NCI-H82 treated with DMSO at 0.1 percent for 48 hours (cell line): ENCODE data around the gene PAIP2.
"Not testable (repeated sequence)": the region's sequence is repeated elsewhere in the genome, so short reads cannot be mapped to it uniquely, and the experiment has no call there.

Experiments
- DNase-seq: peaks from one replicate; lab custom pipeline; 2025; ENCODE audit not compliant: unreplicated experiment; lab: John Stamatoyannopoulos, UW

The PAIP2 gene, protein sequence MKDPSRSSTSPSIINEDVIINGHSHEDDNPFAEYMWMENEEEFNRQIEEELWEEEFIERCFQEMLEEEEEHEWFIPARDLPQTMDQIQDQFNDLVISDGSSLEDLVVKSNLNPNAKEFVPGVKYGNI

DNA sequence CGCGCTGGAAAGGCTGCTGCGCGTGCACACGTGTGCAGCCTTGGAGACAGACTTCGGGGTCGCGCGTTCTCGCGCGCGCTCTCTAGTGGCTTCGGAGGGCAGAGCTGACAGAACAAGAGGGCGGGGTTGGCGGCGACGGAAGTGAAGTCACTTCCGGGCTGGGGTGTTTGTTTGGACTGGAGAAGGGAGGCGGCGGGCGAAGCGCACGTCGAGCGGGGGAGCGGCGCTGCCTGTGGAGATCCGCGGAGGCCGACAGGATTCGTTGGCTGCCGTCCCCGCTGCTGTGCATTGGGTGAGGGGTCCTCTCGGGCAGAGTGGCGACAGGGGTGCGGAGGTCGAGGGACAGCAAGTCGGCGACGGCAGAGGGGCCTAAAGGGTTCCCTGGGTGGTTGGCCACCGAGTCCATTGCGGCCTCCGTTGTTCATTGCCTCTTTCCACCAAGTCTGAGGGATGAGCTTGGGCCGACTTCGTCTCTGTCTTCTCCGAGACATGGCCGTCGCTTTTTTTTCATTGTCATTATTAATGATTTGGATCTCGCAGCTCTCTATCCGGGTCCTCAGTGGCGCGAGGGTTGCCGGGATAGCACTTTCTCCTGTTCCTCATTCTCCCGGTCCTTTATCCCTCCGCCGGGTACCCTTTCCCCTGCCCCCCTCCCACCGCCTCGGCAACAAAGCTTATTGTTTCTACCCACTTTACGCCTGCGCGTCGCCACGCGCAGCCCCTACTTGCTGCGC is at the start of gene PAIP2:
Gene PAIP2 (plus strand): TSS at position 166 of the 734 bp plus-strand sequence. CDS start 21,931 bp downstream, outside the sequence.
- DNase-seq = peak; percentile 86

DNA sequence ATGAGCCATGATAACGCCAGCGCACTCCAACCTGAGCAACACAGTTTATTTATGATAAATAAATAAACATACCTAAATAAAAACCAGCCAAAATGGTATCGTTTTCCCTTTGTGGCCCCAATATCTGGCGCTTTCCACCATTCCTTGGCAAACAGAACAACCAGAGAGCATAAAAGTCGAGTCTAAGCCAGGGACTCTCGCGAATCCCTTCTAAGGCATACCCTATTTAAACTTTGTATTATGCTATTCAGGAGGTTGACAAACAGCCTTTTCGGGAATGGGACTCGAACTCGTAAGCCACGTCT is 48.5 kb upstream of the PAIP2 start:
- DNase-seq = no peak

DNA sequence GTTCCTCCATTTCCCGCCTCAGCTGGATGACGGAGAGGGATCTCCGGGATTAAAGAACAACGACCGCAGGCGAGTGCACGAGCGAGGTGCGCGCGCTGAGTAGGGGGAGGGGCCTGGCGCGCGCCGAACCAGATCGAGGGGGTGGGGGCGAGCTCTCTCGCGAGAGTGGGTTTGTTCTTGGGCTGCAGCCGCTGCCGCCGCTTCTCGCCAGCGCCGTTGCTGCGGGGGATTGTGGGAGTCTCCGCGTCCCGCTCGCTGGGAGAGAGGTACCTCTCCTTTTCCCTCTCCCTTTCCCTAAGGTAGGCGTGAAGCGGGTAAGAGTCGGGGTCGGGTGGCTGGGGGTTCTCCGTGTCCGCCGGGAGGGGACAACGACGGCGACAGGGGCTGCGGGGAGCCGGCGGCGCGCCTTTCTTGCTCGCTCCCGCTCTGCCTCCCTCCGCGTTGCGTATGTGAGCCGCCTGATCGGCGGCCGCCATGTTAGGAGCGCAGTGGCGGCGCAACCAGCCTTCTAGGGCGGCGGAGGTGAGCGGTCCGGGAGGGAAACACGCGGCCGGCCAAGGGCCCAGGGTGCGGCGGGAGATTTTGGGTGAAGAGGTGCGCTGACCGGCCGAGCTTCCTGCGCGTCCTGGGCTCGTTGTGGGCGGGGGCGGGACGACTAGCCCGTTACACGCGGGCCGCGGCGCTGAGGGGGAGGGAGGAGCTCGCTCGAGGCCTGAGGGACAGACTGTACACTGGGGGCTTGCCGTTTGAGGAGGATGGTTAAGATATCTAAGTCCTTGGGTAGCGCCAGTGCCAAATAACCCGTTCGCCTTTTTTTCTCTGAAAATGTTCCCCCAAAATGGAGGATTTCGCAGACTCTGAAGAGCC is 47.9 kb upstream of the PAIP2 start, which contains the start of gene MATR3:
Gene MATR3 (plus strand): TSS at position 234 of the 867 bp plus-strand sequence. CDS start 13,676 bp downstream, outside the sequence.
- DNase-seq = peak; percentile 87

DNA sequence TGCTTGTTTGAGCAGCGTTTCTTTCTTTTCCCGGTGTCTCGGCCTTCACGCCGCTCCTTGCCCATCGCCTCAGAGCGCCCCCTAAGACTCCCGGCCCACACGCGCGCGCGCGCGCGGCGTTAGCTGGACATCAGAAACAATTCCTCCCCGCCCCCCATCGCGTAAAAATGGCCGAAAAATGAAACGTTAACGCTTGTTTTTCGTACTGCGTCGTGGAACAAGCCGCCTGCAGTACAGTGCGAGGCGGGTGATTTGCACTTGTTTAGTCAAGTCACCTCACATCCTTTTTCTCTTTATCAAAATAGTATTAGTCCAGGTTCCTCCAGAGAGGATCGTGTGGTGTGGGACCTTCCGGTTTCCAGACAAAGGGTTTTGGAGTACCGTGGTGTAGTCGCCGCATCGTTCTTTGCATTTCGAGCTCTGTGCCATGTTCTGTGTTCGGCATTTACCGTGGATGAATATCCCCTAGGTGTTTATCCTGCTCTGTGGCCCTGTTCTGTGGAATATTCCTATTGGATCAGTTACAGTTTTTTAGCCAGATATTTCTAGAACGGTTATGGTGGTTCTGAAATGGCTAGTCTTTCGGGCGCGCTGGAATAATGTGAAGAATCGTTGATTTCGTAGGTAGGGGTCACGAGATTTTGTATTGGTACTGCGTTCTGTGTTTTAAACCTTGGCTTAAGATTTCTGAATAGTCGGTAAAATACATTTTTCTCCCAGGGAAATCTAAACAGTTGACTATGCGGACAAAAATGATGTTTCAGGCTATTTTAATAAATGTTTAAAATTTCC is 47.1 kb upstream of the PAIP2 start:
- no peak for DNase-seq

DNA sequence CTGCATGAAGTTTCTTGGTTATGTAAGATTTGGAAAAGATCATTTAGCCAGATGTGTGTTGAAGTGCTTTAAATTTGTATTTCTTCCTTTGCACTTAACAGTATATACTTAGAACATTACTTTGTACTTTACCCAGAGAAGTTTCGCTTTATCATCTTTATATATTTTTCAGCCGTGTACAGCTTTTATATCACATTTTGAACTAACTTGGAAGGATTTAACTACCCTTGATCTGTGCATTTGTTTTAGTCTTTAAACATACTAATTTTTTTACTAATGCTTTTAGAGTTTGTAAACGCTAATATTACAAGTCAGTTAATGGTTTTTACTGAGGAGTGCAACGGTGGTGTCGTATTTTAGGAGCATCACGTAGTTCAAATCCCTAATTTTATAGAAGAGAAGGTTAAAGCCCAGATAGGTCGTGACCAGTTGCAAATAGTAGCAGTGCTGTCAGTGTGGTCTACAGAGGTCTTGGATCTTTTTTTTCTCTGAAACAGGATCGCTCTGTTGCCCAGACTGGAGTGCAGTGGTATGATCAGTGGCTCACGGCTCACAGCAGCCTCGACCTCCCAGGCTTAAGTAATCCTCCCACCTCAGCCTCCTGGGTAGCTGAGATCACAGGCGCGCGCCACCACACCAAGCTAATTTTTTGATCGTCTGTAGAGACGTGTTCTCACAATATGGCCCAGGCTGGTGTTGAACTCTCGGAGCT is 46.2 kb upstream of the PAIP2 start:
- no peak for DNase-seq

DNA sequence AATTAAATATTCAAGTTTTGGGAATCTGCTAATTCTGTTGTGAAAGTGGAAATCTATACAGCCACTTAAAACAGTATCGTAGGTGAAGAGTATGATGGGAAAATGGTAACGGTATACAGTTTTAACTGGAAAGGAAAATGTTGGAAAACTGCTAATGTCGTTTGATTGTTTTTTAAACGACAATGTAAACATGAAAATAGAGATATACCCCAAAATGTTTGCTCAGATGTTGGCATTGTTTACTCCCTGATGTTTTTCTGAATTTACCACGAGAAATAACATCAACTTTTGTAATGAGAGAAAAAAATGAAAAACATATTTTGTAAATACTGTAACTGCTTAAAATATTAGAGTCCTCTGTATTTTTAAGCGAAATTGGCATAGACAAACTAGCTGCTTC is 45.5 kb upstream of the PAIP2 start:
- no peak for DNase-seq

DNA sequence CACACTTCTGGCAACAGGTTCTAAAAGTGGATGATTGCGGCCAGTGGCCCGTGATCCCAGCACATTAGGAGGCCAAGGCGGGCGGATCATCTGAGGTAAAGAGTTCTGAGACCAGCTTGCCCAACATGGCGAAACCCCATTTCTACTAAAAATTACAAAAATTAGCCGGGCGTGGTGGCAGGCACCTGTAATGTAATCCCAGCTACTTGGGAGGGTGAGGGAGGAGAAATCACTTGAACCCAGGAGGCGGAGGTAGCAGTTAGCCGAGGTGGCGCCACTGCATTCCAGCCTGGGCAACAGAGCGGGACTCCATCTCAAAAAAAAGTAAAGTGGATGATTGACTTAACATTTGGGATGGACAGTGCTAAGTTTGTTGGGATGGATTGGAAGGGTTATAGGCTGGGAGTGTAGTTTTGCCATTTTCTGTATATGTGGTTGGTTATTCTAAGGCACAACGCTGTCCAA is 44.8 kb upstream of the PAIP2 start:
- no peak for DNase-seq

DNA sequence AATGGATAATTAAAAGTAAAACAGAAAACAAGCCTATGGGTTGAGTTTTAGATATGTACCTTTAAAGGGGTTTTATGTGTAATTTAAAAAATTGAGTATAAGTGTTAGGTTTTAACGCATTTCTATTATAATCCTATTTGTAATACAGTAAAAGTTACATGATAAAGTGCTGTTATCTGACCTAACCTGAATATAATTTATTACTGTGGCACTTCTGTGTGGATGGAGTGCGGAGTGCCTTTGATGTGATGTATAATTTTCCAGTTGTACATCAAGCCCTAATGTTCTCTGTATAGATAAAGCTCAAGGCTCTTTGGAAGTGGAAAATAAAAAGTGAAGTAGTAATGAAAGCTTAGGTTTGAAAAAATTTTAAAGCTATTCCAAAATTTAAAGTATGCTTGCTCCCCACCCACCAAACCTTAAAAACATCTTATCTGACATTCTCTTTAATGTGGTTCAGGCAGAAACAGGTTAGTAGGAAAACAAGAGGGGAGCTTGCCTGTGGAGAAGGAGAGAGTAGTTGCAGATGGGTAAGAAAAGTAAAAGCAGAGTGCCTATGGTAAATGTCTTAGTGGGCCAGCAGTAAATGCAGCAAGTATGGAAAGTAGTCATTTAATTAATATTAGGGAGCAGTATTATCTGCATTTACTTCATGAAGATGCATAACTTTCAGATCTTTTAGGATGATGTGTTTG is 44.1 kb upstream of the PAIP2 start:
- DNase-seq = no peak

DNA sequence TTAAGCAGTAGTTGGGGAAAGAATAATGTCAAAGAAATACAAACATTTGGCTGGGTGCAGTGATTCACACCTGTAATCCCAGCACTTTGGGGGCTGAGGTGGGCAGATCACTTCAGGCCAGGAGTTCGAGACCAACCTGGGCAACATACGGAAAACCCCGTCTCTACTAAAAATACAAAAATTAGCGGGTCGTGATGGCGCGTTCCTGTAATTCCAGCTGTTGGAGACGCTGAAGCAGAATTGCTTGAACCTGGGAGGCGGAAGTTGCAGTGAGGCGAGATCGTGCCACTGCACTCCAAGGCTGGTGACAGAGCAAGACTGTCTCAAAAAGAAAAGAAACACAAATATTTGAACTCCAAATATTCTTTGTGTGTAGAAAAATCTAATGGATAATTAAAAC is 43.4 kb upstream of the PAIP2 start:
- DNase-seq = no peak

DNA sequence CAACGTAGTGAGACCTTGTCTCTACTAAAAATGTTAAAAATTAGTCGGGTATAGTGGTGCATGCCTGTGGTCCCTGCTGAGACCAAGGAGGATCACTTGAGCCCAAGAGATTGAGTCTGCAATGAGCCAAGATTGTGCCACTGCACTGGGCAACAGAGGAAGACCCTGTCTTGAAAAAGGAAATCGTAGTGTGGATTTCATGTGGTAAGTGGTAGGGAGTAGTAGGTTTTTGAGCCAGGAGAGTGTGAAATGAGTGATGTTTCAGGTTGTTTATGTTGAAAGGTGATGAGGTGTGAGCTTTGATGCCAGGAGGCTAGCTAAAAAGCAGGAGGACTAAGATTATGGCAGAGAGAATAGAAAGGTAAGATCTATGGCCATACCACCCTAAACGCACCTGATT is 42.2 kb upstream of the PAIP2 start:
- DNase-seq = no peak

DNA sequence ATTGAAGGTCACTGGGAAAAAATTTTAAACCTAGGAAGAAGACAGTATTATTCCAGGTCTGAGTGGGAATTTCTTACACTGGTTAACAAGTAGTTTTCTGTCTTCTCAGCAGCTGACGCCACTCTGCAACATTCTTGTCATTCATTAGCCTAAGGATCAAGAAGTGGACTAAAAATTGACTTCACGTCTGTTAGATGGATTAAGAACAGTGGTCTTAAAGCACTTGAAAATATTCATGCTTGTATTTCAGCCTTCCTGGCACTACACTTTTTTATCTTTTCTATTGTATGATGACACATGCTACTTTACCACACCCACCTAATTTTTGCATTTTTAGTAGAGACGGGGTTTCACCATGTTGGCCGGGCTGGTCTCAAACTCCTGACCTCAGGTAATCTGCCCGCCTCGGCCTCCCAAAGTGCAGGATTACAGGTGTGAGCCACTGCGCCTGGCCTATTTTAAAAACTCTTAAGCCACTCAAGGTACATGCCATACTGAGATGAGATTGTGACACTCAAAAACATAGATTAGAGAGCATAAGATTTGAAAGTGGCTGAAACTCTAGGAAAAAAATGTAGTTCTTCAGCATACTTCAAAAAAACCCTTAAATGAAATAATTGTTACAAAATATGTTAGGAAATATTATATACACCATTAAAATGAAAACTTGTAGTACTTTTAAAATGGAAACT is 39.7 kb upstream of the PAIP2 start:
- DNase-seq = no peak

DNA sequence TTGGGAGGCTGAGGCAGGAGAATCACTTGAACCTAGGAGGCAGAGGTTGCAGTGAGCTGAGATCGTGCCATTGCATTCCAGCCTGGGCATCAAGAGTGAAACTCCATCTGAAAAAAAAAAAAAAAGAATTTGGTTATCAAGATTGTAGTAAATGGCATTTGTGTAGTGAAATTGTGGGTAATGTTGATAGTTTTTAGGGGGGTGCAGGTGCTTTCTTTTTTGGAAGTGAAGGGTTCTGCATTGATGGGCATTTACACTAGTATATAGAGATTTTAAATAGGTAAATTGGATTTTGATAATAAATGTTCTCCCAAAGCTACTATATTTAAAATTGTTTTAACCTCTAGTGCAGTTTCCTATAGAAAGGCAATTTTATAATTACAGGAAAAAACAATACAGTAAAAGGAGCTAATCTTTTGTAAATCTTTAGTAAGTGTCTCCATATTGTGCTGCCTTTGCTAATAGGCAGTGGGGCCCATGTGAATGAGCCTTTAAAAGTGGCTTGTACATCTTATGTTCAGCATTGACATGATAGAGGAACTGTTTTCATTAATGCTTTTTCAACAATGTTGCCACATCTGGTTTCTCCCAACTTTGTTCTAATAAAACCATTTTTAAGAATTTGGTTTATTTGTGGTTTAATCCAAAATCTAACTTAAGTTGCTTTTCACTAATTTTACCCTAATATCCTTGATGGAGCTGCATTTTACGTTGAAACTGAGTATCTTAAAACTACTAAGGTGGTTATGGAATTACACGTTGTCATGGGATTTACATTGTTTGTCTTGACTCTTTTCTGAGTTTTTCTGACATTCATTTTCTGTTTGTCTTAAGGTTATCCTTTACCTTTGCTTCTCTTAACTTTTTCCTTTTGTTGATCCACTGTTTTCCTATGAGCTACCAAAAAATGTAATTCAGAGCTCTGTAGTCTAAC is 37.0 kb upstream of the PAIP2 start:
- DNase-seq = no peak

DNA sequence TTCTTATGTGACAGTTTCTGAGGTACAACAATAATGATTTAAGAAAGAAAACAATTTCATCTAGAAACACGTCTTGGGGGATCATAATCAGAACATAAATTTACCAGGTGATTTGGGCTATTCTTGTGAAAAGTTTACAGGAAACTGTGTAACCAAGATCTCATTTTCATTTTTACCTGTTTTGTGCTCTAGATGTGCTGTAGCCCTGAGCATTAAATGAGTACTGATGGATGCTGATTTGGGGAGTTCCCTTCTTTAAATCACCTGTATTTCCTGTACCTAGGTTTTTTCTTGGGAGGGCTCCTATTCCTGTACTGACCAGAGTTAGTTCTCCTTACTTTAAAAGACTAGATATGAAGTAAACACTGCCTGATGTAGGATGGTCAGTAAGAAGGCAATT is 35.5 kb upstream of the PAIP2 start:
- no peak for DNase-seq

DNA sequence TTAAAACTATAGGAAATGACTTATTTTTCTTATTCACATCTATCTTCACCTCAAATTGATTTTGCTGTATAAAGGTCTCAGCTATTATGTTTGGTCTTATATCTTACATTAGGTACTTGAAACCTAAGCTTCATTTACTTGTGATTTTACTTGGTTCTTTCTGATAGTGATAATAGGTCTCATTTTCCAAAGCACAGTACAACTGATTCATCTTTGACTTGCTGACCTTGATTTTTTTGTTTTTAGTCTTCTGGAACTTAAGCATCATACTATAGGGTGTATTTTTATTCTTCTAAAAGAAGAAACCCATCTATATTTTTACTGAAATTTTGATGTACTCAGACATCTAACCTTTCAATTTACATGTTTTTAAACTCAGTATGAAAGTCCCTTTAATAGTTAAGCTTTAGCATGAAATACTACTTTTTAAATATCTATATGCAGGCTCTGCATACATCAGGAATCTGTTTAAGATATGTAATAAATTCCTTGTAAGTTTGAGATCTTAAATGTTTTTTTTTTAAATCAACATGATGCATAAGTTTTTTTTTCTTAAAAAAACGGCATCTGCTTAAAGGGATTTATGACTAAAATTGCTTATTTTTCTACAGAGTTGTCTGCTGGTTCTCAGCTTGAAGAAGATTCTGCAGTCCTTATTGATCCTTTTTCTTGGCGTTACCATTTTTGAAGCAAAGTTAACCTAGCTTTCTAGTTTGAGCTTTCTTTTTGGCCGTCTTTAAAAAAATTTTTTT is 34.9 kb upstream of the PAIP2 start:
- no peak for DNase-seq

DNA sequence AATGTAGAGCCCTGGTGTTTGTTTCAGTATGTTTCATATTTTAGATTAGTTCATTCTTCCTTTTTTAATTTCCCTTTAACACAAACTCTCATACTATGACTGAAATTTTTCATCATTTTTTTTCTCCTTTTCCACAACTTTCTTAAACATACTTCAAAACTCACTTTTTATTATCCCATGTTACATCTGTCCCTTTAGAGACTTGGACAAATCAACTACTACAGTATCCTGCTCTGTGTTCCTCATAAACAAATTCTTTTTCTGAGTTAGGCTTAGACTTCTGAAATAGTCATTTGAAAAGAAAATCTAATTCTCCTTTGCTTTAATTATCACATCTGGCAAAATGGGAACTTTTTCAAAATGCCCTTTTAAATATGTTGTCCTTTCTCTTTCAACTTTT is 32.9 kb upstream of the PAIP2 start:
- no peak for DNase-seq

DNA sequence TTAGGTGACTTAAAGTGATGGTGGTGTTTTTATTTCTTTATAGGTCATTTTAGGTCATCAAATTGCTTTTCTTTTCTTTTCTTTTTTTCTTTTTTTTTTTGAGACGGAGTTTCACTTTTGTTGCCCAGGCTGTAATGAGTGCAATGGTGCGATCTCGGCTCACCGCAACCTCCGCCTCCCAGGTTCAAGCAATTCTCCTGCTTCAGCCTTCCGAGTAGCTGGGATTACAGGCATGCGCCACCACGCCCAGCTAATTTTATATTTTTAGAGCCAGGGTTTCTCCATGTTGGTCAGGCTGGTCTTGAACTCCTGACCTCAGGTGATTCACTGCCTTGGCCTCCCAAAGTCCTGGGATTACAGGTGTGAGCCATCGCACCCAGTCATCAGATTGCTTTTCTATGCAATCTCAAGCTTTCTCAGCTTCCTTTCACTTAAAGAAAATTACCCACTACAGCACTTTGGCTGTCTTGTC is 30.9 kb upstream of the PAIP2 start:
- DNase-seq = not testable (repeated sequence)

DNA sequence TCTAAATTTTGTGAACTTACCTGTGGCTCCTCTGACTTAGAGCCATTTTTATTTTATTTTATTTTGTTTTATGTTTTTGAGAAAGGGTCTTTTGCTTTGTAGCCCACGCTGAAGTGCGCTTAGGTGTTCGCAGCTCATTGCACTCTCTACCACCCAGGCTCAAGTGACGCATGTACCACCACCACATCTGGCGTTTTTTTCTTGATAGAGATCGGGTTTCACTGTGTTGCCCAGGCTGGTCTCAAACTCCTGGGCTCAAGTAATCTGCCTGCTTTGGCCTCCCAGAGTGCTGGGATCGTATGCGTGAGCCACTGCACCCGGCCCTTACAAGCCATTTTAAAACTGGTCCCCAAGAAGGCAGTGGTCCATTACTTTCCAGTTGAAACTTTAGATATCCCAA is 29.6 kb upstream of the PAIP2 start:
- no peak for DNase-seq
